ENCODE results near the gene CYLD.

DNA sequence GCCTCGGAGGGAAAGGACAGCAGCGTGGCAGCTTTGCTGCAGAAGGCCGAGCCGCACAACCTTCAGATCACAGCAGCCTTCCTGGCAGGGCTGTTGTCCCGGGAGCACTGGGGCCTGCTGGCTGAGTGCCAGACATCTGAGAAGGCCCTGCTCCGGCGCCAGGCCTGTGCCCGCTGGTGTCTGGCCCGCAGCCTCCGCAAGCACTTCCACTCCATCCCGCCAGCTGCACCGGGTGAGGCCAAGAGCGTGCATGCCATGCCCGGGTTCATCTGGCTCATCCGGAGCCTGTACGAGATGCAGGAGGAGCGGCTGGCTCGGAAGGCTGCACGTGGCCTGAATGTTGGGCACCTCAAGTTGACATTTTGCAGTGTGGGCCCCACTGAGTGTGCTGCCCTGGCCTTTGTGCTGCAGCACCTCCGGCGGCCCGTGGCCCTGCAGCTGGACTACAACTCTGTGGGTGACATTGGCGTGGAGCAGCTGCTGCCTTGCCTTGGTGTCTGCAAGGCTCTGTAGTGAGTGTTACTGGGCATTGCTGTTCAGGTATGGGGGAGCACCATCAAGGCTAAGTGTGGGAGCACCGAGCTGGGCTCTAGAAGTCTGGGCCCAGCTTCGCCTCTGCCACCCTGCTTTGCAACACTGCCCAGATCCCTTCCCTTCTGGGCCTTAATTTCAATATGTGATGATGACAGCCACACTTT is 29.9 kb upstream of the CYLD start:
- TF ChIP-seq, protein P1, sequence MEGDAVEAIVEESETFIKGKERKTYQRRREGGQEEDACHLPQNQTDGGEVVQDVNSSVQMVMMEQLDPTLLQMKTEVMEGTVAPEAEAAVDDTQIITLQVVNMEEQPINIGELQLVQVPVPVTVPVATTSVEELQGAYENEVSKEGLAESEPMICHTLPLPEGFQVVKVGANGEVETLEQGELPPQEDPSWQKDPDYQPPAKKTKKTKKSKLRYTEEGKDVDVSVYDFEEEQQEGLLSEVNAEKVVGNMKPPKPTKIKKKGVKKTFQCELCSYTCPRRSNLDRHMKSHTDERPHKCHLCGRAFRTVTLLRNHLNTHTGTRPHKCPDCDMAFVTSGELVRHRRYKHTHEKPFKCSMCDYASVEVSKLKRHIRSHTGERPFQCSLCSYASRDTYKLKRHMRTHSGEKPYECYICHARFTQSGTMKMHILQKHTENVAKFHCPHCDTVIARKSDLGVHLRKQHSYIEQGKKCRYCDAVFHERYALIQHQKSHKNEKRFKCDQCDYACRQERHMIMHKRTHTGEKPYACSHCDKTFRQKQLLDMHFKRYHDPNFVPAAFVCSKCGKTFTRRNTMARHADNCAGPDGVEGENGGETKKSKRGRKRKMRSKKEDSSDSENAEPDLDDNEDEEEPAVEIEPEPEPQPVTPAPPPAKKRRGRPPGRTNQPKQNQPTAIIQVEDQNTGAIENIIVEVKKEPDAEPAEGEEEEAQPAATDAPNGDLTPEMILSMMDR (IDR thresholded peaks at IDR 0.05) = no peak
- no peak for TF ChIP-seq POLR2A (IDR thresholded peaks at IDR 0.05)
